Raji (cell line): Measurements from ENCODE around the gene OPCML.

Experiments used
- POLR2A ChIP-seq: IDR thresholded peaks from 2 replicates; pipeline ENCODE4 v1.6.1; 2011; ENCODE audit warnings: low read depth, low read length, control low read depth; ENCODE audit not compliant: insufficient read depth

Gene OPCML

GRCh38 chr11:132448334-132448995 is 1083.8 kb downstream of the OPCML start:
- no peak for TF ChIP-seq POLR2A

GRCh38 chr11:132447761-132448160 is 1084.5 kb downstream of the OPCML start:
- TF ChIP-seq POLR2A, result no peak

GRCh38 chr11:132445859-132446291 is 1086.4 kb downstream of the OPCML start:
- TF ChIP-seq POLR2A, result no peak

- no peak for TF ChIP-seq POLR2A
These were observed 1087.4 kb downstream of the OPCML start for GRCh38 chr11:132444911-132445310.

GRCh38 chr11:132439711-132440255 is 1092.5 kb downstream of the OPCML start:
- TF ChIP-seq POLR2A, result no peak

- no peak for TF ChIP-seq POLR2A
These were observed 1093.9 kb downstream of the OPCML start for GRCh38 chr11:132438418-132438817.

- no peak for TF ChIP-seq POLR2A
These were observed 1101.8 kb downstream of the OPCML start for GRCh38 chr11:132430429-132431062.

- no peak for TF ChIP-seq POLR2A
These were observed 1102.6 kb downstream of the OPCML start for GRCh38 chr11:132429685-132430084.

GRCh38 chr11:132427611-132428010 is 1104.7 kb downstream of the OPCML start:
- no peak for TF ChIP-seq POLR2A

GRCh38 chr11:132424433-132424832 is 1107.9 kb downstream of the OPCML start:
- no peak for TF ChIP-seq POLR2A

GRCh38 chr11:132423266-132423665 is 1109.0 kb downstream of the OPCML start:
- no peak for TF ChIP-seq POLR2A

- TF ChIP-seq POLR2A, result no peak
These were observed 1109.6 kb downstream of the OPCML start for GRCh38 chr11:132422722-132423121.

- no peak for TF ChIP-seq POLR2A
These were observed 1110.7 kb downstream of the OPCML start for GRCh38 chr11:132421555-132421954.

GRCh38 chr11:132414451-132414850 is 1117.8 kb downstream of the OPCML start:
- TF ChIP-seq POLR2A, result no peak

- TF ChIP-seq POLR2A, result no peak
These were observed 1121.9 kb downstream of the OPCML start for GRCh38 chr11:132410383-132410782.
